ENCODE data around the gene CNIH3.

GRCh38 chr1:224766266-224766665, 150.1 kb downstream of the CNIH3 start:
- TF ChIP-seq CTCF (IDR thresholded peaks at IDR 0.05) (no peak), POLR2A (IDR thresholded peaks at IDR 0.05) (no peak)
